NCI-H187 treated with DMSO at 0.1 percent for 48 hours (cell line): ENCODE results near the gene RPP38.

Source experiments
- DNase-seq: peaks from one replicate; lab custom pipeline; 2025; lab: John Stamatoyannopoulos, UW

The RPP38 gene, protein sequence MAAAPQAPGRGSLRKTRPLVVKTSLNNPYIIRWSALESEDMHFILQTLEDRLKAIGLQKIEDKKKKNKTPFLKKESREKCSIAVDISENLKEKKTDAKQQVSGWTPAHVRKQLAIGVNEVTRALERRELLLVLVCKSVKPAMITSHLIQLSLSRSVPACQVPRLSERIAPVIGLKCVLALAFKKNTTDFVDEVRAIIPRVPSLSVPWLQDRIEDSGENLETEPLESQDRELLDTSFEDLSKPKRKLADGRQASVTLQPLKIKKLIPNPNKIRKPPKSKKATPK

DNA sequence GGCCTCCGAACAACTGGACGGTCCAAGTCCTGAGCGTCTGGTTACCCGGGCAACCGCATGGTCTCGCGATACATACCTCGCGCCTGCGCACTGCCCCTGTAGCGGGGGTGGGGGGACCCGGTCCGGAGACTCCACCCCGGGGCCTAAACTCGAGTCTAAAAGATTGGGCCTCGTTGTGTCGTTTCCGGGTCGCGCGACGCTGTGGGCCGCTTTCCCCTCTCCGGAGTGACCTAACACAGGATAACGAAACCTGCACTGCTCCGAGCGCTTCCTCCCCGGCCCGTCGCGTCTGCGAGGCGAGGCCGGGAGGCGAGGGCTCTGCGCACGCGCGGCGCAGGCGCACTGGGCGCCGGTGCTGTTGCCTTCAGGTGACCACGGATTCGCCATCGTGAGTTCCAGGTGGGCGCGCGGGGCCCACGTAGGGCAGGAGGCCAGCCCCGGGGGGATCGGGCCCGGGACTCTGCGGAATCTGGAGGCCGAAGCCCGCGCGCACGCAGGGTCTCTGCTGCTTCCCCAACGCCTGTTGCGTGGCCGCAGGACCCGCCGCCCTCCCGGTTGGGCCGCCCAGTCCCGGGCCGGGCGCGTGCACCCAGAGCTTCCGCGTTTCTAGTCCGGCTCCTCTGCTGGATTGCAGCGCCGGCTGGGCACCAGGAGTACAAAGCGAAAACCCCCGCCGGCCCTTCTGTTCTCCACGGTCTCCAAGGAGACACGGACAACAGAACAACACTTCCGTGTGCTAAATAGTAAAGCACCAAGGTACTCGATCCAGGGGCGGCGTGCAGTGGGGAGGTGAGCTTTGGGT lies at the start of gene RPP38:
Gene RPP38 (plus strand): TSS at position 345 of the 802 bp plus-strand sequence. CDS start 5,960 bp downstream, outside the sequence.
- DNase-seq = peak; percentile 15

GRCh38 chr10:15049533-15049932 lies 47.6 kb upstream of the RPP38 start:
- DNase-seq = no peak

DNA sequence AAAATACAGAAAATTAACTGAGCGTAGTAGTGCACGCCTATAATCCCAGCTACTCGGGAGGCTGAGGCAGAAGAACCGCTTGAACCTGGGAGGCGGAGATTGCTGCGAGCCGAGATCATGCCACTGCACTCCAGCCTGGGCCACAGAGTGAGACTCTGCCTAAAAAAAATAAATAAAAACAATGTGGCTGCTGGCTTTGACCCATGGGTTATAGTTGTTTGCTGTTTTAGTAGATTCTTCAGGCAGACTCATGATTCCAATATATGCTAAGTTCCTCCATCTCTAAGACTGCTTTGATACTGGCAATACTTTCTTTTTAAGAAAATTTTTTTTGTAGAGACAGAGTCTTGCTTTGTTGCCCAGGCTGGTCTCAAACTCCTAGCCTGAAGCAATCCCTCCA lies 45.0 kb upstream of the RPP38 start:
- DNase-seq = no peak

GRCh38 chr10:15053061-15053460 lies 44.1 kb upstream of the RPP38 start:
- DNase-seq = no peak

GRCh38 chr10:15058689-15059088 lies 38.5 kb upstream of the RPP38 start:
- DNase-seq = no peak

DNA sequence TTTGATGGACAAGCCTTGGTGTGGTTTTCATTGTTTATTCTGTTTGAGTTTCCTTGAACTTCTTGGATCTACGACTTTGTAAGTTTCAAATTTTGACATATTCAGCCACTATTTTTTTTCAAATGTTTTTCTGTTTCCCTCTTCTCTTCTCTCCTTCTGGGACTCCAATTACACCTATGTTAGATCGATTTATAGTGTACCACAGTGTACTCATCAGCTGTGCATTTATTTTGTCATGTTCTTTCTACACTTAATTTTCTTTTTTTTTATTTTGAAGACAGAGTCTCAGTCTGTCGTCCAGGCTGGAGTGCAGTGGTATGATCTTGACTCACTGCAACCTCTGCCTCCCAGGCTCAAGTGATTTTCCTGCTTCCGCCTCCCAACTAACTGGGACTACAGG lies 37.2 kb upstream of the RPP38 start:
- DNase-seq = no peak

DNA sequence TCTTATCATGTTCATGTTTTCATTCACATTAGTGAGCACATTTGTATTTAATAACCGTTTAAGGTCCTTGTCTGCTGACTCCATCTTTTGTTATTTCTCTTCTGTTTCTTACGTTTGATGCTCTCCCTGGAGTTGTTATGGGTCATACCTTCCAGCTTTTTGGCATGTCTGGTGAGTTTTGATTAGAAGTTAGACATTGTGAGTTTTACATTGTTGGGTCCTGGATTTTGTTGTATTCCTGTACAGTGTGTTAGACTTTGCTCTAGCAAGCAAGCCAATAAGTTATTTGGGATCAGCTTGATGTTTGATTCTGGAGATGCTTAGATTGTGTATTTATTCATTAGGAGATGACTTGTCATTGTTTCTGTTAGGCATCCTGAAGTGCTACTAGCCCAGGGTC lies 36.5 kb upstream of the RPP38 start:
- DNase-seq = no peak

DNA sequence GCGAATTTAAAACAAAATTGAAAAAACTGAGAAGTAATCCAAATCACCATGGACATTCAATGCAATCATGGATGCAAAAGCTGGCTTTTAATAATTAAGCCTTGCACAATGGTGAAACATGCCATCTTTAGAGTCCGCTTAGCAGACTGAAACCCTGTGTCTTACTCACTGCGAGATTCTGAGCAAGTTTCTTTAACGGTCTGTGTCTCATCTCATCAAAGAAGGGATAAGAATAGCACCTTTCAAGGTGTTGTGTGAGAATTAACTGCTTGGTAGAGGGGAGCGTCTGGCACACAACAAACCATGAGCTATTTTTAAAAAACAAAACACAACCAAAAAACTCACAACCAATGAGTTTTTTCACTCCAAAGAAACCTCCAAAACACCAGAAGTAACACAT lies 30.0 kb upstream of the RPP38 start:
- DNase-seq = no peak

DNA sequence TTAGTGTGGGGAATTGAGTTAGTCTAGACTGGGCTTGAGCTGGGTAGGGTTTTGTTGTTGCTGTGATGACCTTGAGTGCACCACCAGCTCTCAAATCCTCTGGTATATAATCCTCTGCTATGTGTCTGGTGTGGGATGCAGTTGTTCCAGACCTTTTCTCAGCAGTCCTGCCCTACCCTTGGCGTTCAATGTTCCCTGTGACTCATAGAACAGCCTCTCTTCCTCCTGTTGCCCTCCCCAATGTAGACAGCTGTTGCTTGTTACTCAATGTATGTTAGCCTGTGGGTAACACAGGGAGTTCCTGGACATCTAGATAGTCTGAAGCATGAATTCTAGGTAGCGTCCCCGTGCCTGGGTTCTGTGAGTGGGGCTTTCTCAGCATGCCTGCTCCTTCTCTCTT lies 28.4 kb upstream of the RPP38 start:
- DNase-seq = no peak

DNA sequence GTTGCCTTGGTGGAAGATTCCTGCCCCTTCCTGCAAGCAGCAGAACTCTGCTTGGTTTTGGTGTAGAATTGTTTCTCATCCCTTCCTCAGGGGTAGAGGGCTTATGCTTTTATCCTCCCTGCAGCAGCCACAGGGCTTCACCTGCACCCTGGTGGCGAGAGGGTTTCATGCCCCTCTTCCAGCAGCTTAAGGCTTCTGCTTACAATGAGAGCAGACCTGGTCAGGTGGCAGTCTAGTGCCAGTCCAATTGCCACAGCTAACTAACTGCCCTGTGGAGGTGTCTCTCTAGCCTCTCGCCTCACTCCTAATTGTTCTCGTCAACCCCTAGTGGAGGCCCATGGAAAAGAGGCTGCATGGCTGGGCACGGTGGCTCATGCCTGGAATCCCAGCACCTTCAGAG lies 27.9 kb upstream of the RPP38 start:
- no peak for DNase-seq

DNA sequence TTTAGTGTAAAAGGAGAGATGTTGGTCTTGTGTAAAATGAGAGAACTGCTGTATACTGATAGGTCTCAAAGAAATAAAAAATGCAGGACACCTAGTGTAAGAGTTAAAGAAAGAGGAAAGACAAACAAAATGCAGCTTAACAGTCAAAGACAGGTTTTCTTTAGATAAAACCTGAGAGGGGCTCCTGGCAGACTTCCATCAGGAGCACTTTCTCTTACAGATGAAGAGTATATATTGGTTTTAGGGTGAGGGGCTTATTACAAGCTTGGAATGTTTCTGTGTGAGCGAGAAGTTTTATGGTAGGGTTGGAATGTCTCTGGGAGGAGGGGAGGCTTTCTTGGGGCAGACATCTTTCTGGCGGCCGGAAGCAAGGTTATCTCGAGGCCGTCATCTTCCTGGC lies 24.8 kb upstream of the RPP38 start:
- DNase-seq = no peak

DNA sequence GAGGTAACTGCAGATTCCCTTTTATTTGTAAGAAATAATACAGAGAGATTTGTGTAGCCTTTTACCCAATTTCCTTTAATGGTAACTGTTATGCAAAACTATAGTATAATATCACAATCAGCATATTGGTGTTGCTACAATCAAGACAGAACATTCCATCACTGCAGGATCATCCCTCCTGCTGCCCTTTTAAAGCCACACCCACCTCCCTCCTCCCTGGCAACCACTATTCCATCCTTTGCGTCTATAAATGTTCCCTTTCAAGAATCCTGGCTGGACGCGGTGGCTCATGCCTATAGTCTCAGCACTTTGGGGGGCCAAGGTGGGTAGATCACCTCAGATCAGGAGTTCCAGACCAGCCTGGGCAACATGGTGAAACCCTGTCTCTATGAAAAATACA lies 21.7 kb upstream of the RPP38 start:
- no peak for DNase-seq

DNA sequence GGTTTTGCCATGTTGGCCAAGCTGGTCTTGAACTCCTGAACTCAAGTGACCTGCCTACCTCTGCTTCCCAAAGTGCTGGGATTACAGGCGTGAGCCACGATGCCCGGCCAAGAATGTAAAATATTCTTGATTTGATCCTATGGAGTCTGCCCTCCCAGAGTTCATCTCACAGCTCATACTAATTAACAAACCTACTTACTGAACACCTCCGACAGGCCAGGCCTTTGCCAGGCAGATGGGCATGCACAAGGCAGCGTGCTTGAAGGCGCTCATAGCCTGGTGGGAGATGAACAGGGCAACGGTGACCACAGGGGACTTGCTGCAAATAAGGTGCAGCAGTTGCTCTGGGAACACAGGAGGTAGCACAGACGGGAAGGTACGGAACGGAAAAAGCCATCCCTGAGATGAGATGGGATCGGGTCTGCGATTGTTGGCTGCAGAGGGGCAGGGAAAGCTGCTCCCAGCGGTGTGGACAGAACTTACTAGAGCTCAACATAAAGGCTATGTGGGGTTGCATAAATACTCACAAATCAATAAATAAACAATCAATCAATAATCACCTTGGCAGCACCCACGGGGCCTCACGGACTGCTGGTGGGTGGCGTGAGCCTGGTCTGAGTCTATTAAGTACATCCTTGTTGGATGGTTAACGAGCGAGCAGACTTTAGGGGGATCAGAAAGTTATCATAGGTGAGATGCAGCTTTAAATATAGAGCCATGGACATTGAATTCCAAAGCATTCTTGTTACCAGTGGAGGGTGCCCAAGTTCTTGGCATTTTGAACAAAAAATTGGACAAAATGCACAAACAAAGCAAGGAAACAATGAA lies 13.3 kb upstream of the RPP38 start:
- DNase-seq = no peak

DNA sequence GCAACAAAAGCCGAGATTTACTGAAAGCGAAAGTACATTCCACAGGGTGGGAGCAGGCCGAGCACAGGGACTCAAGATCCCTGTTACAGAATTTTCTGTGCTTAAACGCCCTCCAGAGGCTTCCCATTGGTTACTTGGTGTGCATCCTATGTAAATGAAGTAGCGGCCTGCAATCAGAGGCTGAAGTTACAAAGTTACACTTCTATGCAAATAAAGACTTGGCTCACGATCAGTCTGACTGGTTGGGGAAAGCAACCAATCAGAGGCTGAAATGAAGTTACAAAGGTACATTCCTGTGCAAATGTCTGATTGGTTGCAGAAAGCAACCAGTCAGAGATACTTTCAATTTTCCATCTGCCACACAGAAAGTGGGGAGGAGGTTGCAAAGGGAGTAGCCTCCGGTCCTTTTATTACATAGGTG lies 12.6 kb upstream of the RPP38 start:
- DNase-seq = peak; percentile 2

DNA sequence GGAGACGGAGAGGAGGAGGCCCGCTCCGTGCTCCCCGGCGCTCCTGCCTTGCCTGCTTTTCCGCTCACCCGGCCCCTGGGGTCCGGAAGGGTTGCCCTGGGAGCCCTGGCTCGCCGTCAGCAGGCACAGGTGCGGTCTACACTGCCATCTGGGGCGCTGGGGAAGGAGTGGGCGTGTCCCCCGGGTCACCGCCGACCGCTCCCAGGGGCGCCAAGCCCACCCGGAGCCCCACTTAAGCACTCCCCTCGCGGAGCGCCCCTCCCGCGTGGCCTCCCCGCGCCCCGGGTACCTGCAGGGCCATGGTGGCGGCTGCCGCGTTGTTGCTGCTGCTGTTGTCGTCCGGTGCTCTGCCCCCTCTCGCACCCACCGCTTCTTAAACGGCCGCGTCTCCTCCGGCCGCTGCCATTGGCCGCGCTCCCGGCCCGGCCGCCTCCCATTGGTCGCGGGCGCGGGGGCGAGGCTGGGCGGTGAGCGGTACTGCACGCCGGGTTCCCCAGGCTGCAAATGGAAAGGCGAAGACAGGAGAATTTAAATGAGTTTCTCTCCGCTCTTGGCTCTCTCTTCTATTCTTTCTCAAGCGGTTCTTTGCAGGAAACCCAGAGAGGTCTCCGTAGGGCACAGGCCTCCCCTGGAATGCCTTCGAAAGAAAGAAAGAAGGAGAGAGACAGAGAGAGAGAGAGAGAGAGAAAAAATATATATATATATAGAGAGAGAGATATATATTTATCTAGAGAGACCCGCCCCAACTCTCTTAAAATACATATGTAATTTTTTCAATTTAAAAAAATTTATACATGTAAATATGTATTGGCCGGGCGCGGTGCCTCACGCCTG lies 8.5 kb upstream of the RPP38 start, which contains the start of gene ACBD7:
Gene ACBD7 (minus strand): TSS at position 349 of the 834 bp plus-strand sequence. CDS start 48 bp downstream, at position 301.
- DNase-seq = peak; percentile 14

GRCh38 chr10:15091418-15091817 lies 5.7 kb upstream of the RPP38 start:
- no peak for DNase-seq

DNA sequence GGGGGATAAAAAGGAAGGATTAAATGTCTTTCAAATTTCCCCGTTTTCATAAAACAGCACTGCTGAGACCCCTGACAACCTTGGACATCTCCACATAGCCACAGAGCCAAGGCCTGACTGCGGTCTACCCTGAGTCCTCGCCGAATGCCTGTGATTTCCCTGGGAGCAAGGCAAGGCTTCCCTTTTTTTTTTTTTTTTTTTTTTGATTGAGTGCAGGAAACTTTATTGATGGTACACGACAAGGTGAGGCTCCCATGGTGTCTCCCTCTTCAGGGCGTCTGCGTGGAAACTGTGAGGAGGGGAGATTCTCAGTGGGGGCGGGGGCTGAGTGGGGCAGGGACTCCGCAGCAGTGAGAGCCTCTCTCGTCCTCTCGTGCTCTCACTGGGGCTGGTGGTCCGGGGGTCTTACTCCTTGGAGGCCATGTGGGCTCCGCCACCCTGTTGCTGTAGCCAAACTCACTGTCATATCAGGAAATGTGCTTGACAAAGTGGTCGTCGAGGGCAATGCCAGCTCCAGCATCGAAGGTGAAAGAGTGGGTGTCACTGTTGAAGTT lies 4.2 kb upstream of the RPP38 start:
- no peak for DNase-seq

DNA sequence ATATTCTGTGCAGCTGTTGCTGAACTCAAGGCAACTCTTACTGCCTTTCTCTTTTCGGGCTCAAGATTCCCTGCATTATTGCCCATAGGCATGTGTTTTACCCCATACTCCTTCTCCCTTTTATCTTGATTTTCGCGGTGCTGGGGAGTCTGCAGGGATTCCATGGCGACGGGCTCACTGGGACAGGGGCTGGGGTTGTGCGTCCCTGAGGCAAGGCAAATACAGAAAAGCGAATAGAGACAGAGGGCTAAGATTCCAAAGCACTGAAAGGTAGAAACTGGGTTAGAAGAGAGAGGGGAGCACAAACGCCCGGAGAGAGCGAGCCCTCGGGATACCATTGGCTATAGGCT lies 519 bp upstream of the RPP38 start:
- no peak for DNase-seq

GRCh38 chr10:15099886-15100285 lies 2.7 kb downstream of the RPP38 start:
- no peak for DNase-seq

- no peak for DNase-seq
These were observed 6.4 kb downstream of the RPP38 start for GRCh38 chr10:15103513-15103912.

- no peak for DNase-seq
These were observed 9.3 kb downstream of the RPP38 start for GRCh38 chr10:15106352-15107013.
